ENCODE data around the gene SFMBT1.

SFMBT1 gene

GRCh38 chr3:52912885-52913731 lies 132.8 kb downstream of the SFMBT1 start:
- H4K20me1 ChIP-seq (ENCODE audit: low read depth, low read length) = no peaks in the 10 kb centered on the region
- H3K9ac ChIP-seq (ENCODE audit: low read length) = no peak overlapping the region
- no peak overlapping the region for H2AFZ ChIP-seq (ENCODE audit: low read depth, low read length, severe bottlenecking)
- H3F3A ChIP-seq (ENCODE audit: insufficient read depth) = no peaks in the 10 kb centered on the region
- no peaks in the 10 kb centered on the region for H3K79me2 ChIP-seq (ENCODE audit: insufficient read depth, low read length)
- H3K27me3 ChIP-seq (ENCODE audit: low read length) = no peaks in the 10 kb centered on the region
- TF ChIP-seq CTCF (IDR thresholded peaks at IDR 0.05; ENCODE audit: insufficient read depth, low read length, poor library complexity, severe bottlenecking) (no peak), EZH2phosphoT487 (conservative IDR thresholded peaks at IDR 0.05; ENCODE audit: low read length) (no peak)
- H3K36me3 ChIP-seq (ENCODE audit: low read length) = peaks cover 3% of the 10 kb centered on the region; the same call in 1 of the 2 replicates
- no peak overlapping the region for H3K4me3 ChIP-seq (ENCODE audit: insufficient read depth, low read length, poor library complexity, severe bottlenecking)
- no peak overlapping the region for H3K4me2 ChIP-seq (ENCODE audit: low read depth, low read length, poor library complexity, severe bottlenecking)
- no peaks in the 10 kb centered on the region for H3K9me2 ChIP-seq (replicated peaks; ENCODE audit: insufficient read depth, low read length)
- H3K27ac ChIP-seq (ENCODE audit: low read depth, low read length) = no peak overlapping the region
- H3K9me3 ChIP-seq (ENCODE audit: insufficient read depth, low read length) = no peaks in the 10 kb centered on the region

GRCh38 chr3:52910823-52911222 lies 135.1 kb downstream of the SFMBT1 start:
- H3K9me2 ChIP-seq (replicated peaks; ENCODE audit: insufficient read depth, low read length) = no peaks in the 10 kb centered on the region
- no peaks in the 10 kb centered on the region for H3K79me2 ChIP-seq (ENCODE audit: insufficient read depth, low read length)
- no peaks in the 10 kb centered on the region for H4K20me1 ChIP-seq (ENCODE audit: low read depth, low read length)
- H3K4me3 ChIP-seq (ENCODE audit: insufficient read depth, low read length, poor library complexity, severe bottlenecking) = no peak overlapping the region
- TF ChIP-seq EZH2phosphoT487 (conservative IDR thresholded peaks at IDR 0.05; ENCODE audit: low read length) = no peak
- no peak for TF ChIP-seq CTCF (IDR thresholded peaks at IDR 0.05; ENCODE audit: insufficient read depth, low read length, poor library complexity, severe bottlenecking)
- H2AFZ ChIP-seq (ENCODE audit: low read depth, low read length, severe bottlenecking) = no peak overlapping the region
- H3K36me3 ChIP-seq (ENCODE audit: low read length) = peaks cover 10% of the 10 kb centered on the region; the same call in 1 of the 2 replicates
- no peaks in the 10 kb centered on the region for H3F3A ChIP-seq (ENCODE audit: insufficient read depth)
- H3K27me3 ChIP-seq (ENCODE audit: low read length) = no peaks in the 10 kb centered on the region
- H3K27ac ChIP-seq (ENCODE audit: low read depth, low read length) = no peak overlapping the region
- no peaks in the 10 kb centered on the region for H3K9me3 ChIP-seq (ENCODE audit: insufficient read depth, low read length)
- H3K9ac ChIP-seq (ENCODE audit: low read length) = no peak overlapping the region
- H3K4me2 ChIP-seq (ENCODE audit: low read depth, low read length, poor library complexity, severe bottlenecking) = no peak overlapping the region

GRCh38 chr3:52907497-52907896 lies 138.4 kb downstream of the SFMBT1 start:
- Histone ChIP-seq H3K27me3 (ENCODE audit: low read length) (no peaks in the 10 kb centered on the region), H3K9me2 (replicated peaks; ENCODE audit: insufficient read depth, low read length) (no peaks in the 10 kb centered on the region), H3K4me3 (ENCODE audit: insufficient read depth, low read length, poor library complexity, severe bottlenecking) (no peak overlapping the region), H3K36me3 (ENCODE audit: low read length) (peaks cover 7% of the 10 kb centered on the region; the same call in 1 of the 2 replicates), H3K79me2 (ENCODE audit: insufficient read depth, low read length) (no peaks in the 10 kb centered on the region), H3K4me2 (ENCODE audit: low read depth, low read length, poor library complexity, severe bottlenecking) (no peak overlapping the region), H4K20me1 (ENCODE audit: low read depth, low read length) (no peaks in the 10 kb centered on the region), H3K27ac (ENCODE audit: low read depth, low read length) (no peak overlapping the region), H3K9me3 (ENCODE audit: insufficient read depth, low read length) (no peaks in the 10 kb centered on the region), H2AFZ (ENCODE audit: low read depth, low read length, severe bottlenecking) (no peak overlapping the region), H3K9ac (ENCODE audit: low read length) (no peak overlapping the region), H3F3A (ENCODE audit: insufficient read depth) (no peaks in the 10 kb centered on the region)
- TF ChIP-seq CTCF (IDR thresholded peaks at IDR 0.05; ENCODE audit: insufficient read depth, low read length, poor library complexity, severe bottlenecking) (no peak), EZH2phosphoT487 (conservative IDR thresholded peaks at IDR 0.05; ENCODE audit: low read length) (no peak)

Measured in SU-DHL-6 (cell line).